Ascending aorta (tissue), 2 donors: ENCODE measurements around the gene TIRAP. TPM values are rescaled to one million over a fixed set of nuclear protein-coding genes. Genes with fewer than 3 reads are reported as not detected.

Source experiments
- DNase-seq, 2 donors: peaks; one replicate each; pipeline ENCODE4 v3.0.0-alpha.2; 2019; ENCODE audit warnings: low spot score in 2 of 2
- H3K27ac ChIP-seq, 2 donors: fragments of 200-600 bp; sonication (generic); one replicate each; pipeline ENCODE4 v1.5.1; 2016 to 2017; ENCODE audit warnings: mild to moderate bottlenecking in 1 of 2
- H3K27me3 ChIP-seq: fragments of 200-600 bp; sonication (generic); one replicate; pipeline ENCODE4 v1.5.1; 2017
- H3K36me3 ChIP-seq, 2 donors: fragments of 200-600 bp; sonication (generic); one replicate each; pipeline ENCODE4 v1.5.1; 2016
- H3K4me1 ChIP-seq, 2 donors: fragments of 200-600 bp; sonication (generic); one replicate each; pipeline ENCODE4 v1.5.1; 2016 to 2017; ENCODE audit warnings: mild to moderate bottlenecking in 1 of 2
- H3K4me3 ChIP-seq, 2 donors: fragments of 200-600 bp; sonication (generic); one replicate each; pipeline ENCODE4 v1.5.1; 2016 to 2017; ENCODE audit warnings: mild to moderate bottlenecking in 1 of 2
- H3K9me3 ChIP-seq, 2 donors: fragments of 200-600 bp; sonication (generic); one replicate each; pipeline ENCODE4 v1.5.1; 2016
- intact Hi-C: fragments of 100-400 bp; cut with DNase I; formaldehyde crosslinking; loops from one replicate; pipeline ENCODE4 v1.15.1; 2023
- total RNA-seq: library from RNA; depleted of rRNA; stranded (reverse); fragments of >200 nt; gene quantifications from one replicate; pipeline ENCODE4 v1.1.0, GENCODE V29; 2016
- TF ChIP-seq, protein P1 (sequence below), 3 experiments: fragments of 200-600 bp in 2 of 3; fragments of 450-650 bp in 1 of 3; sonication (generic) in 2 of 3; IDR thresholded peaks; one replicate each; pipeline ENCODE4 v1.5.1; 2016 to 2019; ENCODE audit warnings: antibody characterized with exemption in 3 of 3, mild to moderate bottlenecking in 1 of 3, moderate library complexity in 1 of 3

The TIRAP gene
- total RNA-seq, 1 donor from 2014 or later = 8.7 TPM

GRCh38 chr11:126327281-126328000, 44.5 kb downstream of the TIRAP start:
- Histone ChIP-seq H3K27ac (no peak overlapping the region), H3K27me3 (no peaks in the 10 kb centered on the region), H3K9me3 (no peaks in the 10 kb centered on the region), H3K4me1 (no peaks in the 10 kb centered on the region), H3K36me3 (peaks cover 7 to 15% of the 10 kb centered on the region in 2 donors), H3K4me3 (no peak overlapping the region)
- DNase-seq = no peak
- TF ChIP-seq, protein P1, sequence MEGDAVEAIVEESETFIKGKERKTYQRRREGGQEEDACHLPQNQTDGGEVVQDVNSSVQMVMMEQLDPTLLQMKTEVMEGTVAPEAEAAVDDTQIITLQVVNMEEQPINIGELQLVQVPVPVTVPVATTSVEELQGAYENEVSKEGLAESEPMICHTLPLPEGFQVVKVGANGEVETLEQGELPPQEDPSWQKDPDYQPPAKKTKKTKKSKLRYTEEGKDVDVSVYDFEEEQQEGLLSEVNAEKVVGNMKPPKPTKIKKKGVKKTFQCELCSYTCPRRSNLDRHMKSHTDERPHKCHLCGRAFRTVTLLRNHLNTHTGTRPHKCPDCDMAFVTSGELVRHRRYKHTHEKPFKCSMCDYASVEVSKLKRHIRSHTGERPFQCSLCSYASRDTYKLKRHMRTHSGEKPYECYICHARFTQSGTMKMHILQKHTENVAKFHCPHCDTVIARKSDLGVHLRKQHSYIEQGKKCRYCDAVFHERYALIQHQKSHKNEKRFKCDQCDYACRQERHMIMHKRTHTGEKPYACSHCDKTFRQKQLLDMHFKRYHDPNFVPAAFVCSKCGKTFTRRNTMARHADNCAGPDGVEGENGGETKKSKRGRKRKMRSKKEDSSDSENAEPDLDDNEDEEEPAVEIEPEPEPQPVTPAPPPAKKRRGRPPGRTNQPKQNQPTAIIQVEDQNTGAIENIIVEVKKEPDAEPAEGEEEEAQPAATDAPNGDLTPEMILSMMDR (IDR thresholded peaks at IDR 0.05) = no peak
- intact Hi-C loops = no loop called here

GRCh38 chr11:126328001-126328390, 45.1 kb downstream of the TIRAP start:
- no peaks in the 10 kb centered on the region for H3K9me3 ChIP-seq
- H3K27me3 ChIP-seq = no peaks in the 10 kb centered on the region
- intact Hi-C loops = no loop called here
- H3K27ac ChIP-seq = no peak overlapping the region
- no peak overlapping the region for H3K4me3 ChIP-seq
- H3K4me1 ChIP-seq = no peaks in the 10 kb centered on the region
- no peak for DNase-seq
- TF ChIP-seq, protein P1 (IDR thresholded peaks at IDR 0.05) = no peak
- H3K36me3 ChIP-seq = peaks cover 7 to 15% of the 10 kb centered on the region in 2 donors

GRCh38 chr11:126328444-126328843, 45.6 kb downstream of the TIRAP start:
- intact Hi-C loops = no loop called here
- DNase-seq = no peak
- no peaks in the 10 kb centered on the region for H3K27me3 ChIP-seq
- no peak overlapping the region for H3K27ac ChIP-seq
- H3K4me3 ChIP-seq = no peak overlapping the region
- H3K36me3 ChIP-seq = peaks cover 7 to 18% of the 10 kb centered on the region in 2 donors
- TF ChIP-seq, protein P1 (IDR thresholded peaks at IDR 0.05) = no peak
- H3K4me1 ChIP-seq = no peaks in the 10 kb centered on the region
- no peaks in the 10 kb centered on the region for H3K9me3 ChIP-seq

DNA sequence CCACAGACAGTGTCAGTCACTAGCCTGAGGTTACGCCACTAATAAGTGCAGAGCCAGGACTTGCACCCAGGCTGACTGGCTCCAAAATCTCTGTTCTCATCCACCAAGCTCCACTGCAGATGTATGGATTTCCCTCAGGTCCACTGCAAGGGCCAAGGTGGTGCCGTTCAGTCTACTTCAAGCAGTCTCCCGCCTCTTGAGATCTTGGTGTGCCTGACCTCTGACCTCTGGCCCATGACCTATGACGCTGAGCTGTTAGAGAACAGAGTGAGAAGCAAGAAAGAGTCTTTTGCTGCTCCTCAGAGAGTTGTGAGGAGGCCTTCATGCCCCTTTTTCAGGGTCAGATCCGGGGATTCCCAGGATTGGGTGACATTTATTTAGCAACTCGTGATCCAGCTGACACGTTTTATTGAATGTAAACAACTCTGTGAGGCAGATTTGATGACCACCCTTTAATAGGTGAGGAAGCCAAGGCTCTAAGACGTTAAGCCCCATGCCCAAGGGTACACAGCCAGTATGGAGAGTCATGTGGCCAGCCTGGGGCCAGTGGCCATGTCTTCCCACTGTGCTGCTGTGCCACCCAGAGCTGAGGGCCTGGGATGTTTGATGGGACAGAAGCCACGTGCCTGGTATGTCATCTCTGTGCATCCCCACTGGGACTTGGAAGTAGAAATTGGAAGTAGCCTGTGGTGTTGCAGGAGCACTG, 46.2 kb downstream of the TIRAP start:
- Histone ChIP-seq H3K27ac (no peak overlapping the region), H3K4me1 (no peaks in the 10 kb centered on the region), H3K27me3 (no peaks in the 10 kb centered on the region), H3K4me3 (no peak overlapping the region), H3K36me3 (peaks cover 7 to 22% of the 10 kb centered on the region in 2 donors), H3K9me3 (no peaks in the 10 kb centered on the region)
- TF ChIP-seq, protein P1 (IDR thresholded peaks at IDR 0.05) = no peak
- no peak for DNase-seq
- intact Hi-C loops = no loop called here

DNA sequence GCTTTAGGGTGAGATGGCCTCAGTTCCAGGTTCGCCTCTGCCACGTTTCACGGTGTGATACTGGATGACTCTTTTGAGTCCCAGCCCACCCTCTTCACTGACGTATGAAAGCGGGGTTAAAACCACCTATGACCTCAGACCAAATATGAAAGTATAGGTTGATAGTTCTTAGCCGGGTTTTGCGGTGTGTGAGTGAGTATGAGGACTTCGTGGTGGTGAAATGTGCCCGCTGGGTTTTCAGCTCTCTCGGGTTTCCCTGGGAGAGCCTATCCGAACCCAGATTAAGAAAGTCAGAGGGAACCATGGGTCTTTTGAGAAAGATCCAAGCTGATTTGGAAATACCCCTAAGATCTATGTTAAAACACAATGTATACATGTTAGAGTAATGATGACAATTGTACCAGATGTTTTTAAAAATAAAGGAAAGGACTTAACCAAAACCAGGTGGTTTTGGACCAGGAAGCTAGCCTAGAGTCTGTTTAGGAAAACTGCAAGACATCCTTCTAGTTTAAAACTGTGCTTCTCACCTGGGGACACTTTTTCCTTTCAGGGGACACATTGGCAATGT, 46.8 kb downstream of the TIRAP start:
- TF ChIP-seq, protein P1 (IDR thresholded peaks at IDR 0.05) = no peak
- Histone ChIP-seq H3K27ac (no peak overlapping the region), H3K4me3 (no peak overlapping the region), H3K27me3 (no peaks in the 10 kb centered on the region), H3K36me3 (peaks cover 7 to 22% of the 10 kb centered on the region in 2 donors), H3K9me3 (no peaks in the 10 kb centered on the region), H3K4me1 (no peaks in the 10 kb centered on the region)
- intact Hi-C loops = no loop called here
- DNase-seq = no peak
